Breast epithelium (tissue), 4 donors: ENCODE data around the gene MPDZ. TPM values are rescaled to one million over a fixed set of nuclear protein-coding genes. Genes with fewer than 3 reads are reported as not detected.

Experiments
- DNase-seq, 2 donors: peaks; one replicate each; pipeline ENCODE4 v3.0.0-alpha.2; 2019; ENCODE audit warnings: low spot score in 2 of 2
- H3K27ac ChIP-seq, 2 donors: fragments of 200-600 bp; sonication (generic) in 1 of 2; one replicate each; pipeline ENCODE4 v1.5.1; 2016 to 2019; ENCODE audit warnings: mild to moderate bottlenecking in 1 of 2
- H3K27me3 ChIP-seq, 2 donors: fragments of 200-600 bp; sonication (generic) in 1 of 2; one replicate each; pipeline versions ENCODE4 v1.5.1 to v1.6.0; 2017 to 2019; ENCODE audit warnings: control low read depth in 1 of 2, mild to moderate bottlenecking in 1 of 2
- H3K36me3 ChIP-seq: fragments of 200-600 bp; one replicate; pipeline ENCODE4 v1.5.1; 2019
- H3K4me1 ChIP-seq, 2 donors: fragments of 200-600 bp; sonication (generic); one replicate each; pipeline ENCODE4 v1.5.1; 2016 to 2019; ENCODE audit warnings: control low read depth in 1 of 2
- H3K4me3 ChIP-seq, 3 donors: fragments of 200-600 bp; sonication (generic); 1 replicate in 2 of 3; 2 replicates in 1 of 3; pipeline ENCODE4 v1.5.1; 2016 to 2019; ENCODE audit warnings: mild to moderate bottlenecking in 3 of 3, moderate library complexity in 2 of 3
- H3K9me3 ChIP-seq, 2 donors: fragments of 200-600 bp; sonication (generic) in 1 of 2; one replicate each; pipeline ENCODE4 v1.5.1; 2016 to 2019; ENCODE audit warnings: control low read depth in 1 of 2
- CTCF ChIP-seq, 3 donors: fragments of 450-650 bp; IDR thresholded peaks; one replicate each; pipeline ENCODE4 v1.5.1; 2016 to 2017; ENCODE audit warnings: antibody characterized with exemption in 3 of 3, mild to moderate bottlenecking in 3 of 3, moderate library complexity in 3 of 3
- POLR2A ChIP-seq: fragments of 450-650 bp; IDR thresholded peaks from one replicate; pipeline ENCODE4 v1.6.1; 2016; ENCODE audit warnings: antibody characterized with exemption, mild to moderate bottlenecking, moderate library complexity
- POLR2AphosphoS5 ChIP-seq, 3 donors: sonication (generic); formaldehyde crosslinking; IDR thresholded peaks; one replicate each; pipeline ENCODE4 v1.6.1; 2017; ENCODE audit warnings: antibody characterized with exemption in 3 of 3
- intact Hi-C: fragments of 100-400 bp; cut with DNase I; formaldehyde crosslinking; loops from one replicate; pipeline ENCODE4 v1.15.1; 2023; ENCODE audit warnings: low total_unique reads
- total RNA-seq, 3 donors: library from RNA; depleted of rRNA; stranded (reverse); fragments of >200 nt; gene quantifications; one replicate each; pipeline ENCODE4 v1.1.0, GENCODE V29; 2016

MPDZ gene
- total RNA-seq, 3 donors from 2014 or later = 44.2 to 63.1 (median 61.0) TPM

- H3K27me3 ChIP-seq = no peaks in the 10 kb centered on the region
- H3K9me3 ChIP-seq = no peaks in the 10 kb centered on the region
- H3K36me3 ChIP-seq = no peaks in the 10 kb centered on the region
- no peak overlapping the region for H3K4me3 ChIP-seq
- H3K4me1 ChIP-seq = no peaks in the 10 kb centered on the region
- H3K27ac ChIP-seq = no peak overlapping the region
- intact Hi-C loops = no loop called here
- DNase-seq = no peak
- TF ChIP-seq POLR2A (no peak), CTCF (IDR thresholded peaks at IDR 0.05) (no peak), POLR2AphosphoS5 (IDR thresholded peaks at IDR 0.05) (no peak)
Measured at GRCh38 chr9:13173553-13173952, 105.9 kb downstream of the MPDZ start.

DNA sequence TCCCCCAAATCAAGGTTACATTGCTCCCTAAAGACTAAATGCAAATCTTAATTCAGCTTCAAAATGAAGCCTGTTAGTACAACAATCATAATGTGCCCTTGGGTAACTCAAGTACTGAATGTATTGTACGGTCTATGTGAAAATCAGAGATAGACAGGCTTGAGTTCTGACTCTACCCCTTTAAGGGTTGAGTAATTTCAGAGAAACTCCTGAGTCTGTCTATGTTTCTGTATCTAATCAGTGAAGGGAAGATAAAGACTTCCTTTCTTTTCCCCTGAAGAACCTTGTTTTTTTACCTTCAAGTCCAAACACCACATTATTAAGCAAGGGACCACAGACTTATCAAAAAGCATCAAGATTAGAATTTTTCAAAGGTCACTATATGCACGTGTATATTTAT, 108.2 kb downstream of the MPDZ start:
- H3K27ac ChIP-seq = no peak overlapping the region
- H3K9me3 ChIP-seq = no peaks in the 10 kb centered on the region
- intact Hi-C loops = no loop called here
- no peak overlapping the region for H3K4me3 ChIP-seq
- H3K4me1 ChIP-seq = no peaks in the 10 kb centered on the region
- no peak for TF ChIP-seq CTCF (IDR thresholded peaks at IDR 0.05)
- no peak for TF ChIP-seq POLR2AphosphoS5 (IDR thresholded peaks at IDR 0.05)
- TF ChIP-seq POLR2A = no peak
- no peaks in the 10 kb centered on the region for H3K36me3 ChIP-seq
- no peaks in the 10 kb centered on the region for H3K27me3 ChIP-seq
- no peak for DNase-seq

DNA sequence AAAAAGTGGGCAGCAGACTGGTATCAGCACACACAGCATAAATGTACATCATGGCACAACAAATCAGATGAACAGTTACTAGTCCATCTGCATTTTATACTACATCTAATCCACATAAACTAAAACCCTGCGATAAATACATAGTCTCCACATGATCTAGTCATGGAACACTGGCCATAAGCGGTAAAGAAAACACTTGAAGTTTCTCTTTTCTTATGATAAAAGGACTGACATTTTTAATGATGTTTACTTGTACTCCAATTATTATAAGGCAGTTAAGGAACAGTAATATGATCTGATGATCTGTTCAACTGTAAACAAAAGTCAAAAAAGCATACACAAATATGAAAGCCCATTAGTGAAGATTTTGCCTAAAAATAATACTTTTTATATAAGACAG, 112.5 kb downstream of the MPDZ start:
- H3K4me1 ChIP-seq = no peaks in the 10 kb centered on the region
- intact Hi-C loops = no loop called here
- DNase-seq = no peak
- no peaks in the 10 kb centered on the region for H3K36me3 ChIP-seq
- no peak overlapping the region for H3K27ac ChIP-seq
- H3K27me3 ChIP-seq = no peaks in the 10 kb centered on the region
- H3K9me3 ChIP-seq = no peaks in the 10 kb centered on the region
- TF ChIP-seq CTCF (IDR thresholded peaks at IDR 0.05) = no peak
- no peak for TF ChIP-seq POLR2AphosphoS5 (IDR thresholded peaks at IDR 0.05)
- no peak for TF ChIP-seq POLR2A
- no peak overlapping the region for H3K4me3 ChIP-seq

DNA sequence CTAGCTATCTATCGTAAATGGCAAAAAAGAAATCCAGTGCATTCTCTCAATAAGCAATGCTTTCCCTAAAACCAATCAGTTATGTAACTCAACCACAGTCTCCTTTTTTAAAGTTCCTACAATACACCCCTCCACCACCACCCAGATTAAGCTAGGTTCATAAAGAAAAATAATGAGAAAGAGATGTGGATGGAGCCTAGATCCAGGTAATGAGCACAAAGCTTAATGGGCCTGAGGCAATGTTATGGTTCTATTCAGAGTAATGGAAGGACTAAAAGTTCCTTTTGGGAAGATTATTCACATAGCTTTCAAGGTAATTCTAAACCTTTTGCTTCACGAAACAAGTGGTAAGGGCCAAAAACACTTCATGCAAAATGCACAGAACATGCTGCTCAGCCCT, 113.5 kb downstream of the MPDZ start:
- Histone ChIP-seq H3K4me3 (no peak overlapping the region), H3K27ac (no peak overlapping the region), H3K36me3 (no peaks in the 10 kb centered on the region), H3K9me3 (no peaks in the 10 kb centered on the region), H3K27me3 (no peaks in the 10 kb centered on the region), H3K4me1 (no peaks in the 10 kb centered on the region)
- TF ChIP-seq CTCF (IDR thresholded peaks at IDR 0.05) (no peak), POLR2AphosphoS5 (IDR thresholded peaks at IDR 0.05) (no peak), POLR2A (no peak)
- intact Hi-C loops = no loop called here
- no peak for DNase-seq

GRCh38 chr9:13165236-13165945, 114.1 kb downstream of the MPDZ start:
- TF ChIP-seq POLR2A = no peak
- TF ChIP-seq CTCF (IDR thresholded peaks at IDR 0.05) = no peak
- TF ChIP-seq POLR2AphosphoS5 (IDR thresholded peaks at IDR 0.05) = no peak
- DNase-seq = no peak
- Histone ChIP-seq H3K4me3 (no peak overlapping the region), H3K27ac (no peak overlapping the region), H3K36me3 (no peaks in the 10 kb centered on the region), H3K9me3 (no peaks in the 10 kb centered on the region), H3K27me3 (no peaks in the 10 kb centered on the region), H3K4me1 (no peaks in the 10 kb centered on the region)
- intact Hi-C loops = no loop called here
